ENCODE measurements around the gene RAB3B. TPM values are rescaled to one million over a fixed set of nuclear protein-coding genes. Genes with fewer than 3 reads are reported as not detected.
"Not testable (repeated sequence)": the region's sequence is repeated elsewhere in the genome, so short reads cannot be mapped to it uniquely, and the experiment has no call there.

The RAB3B gene
- total RNA-seq, 1 donor from 2014 or later, result 2.4 TPM

- Mint-ChIP-seq H3K4me3 (peak overlapping the region; percentile 92), H3K4me1 (peaks cover 35% of the 10 kb centered on the region), H3K36me3 (ENCODE audit: low read depth) (peaks cover 3% of the 10 kb centered on the region), H3K27me3 (ENCODE audit: low read depth) (no peaks in the 10 kb centered on the region), H3K27ac (ENCODE audit: unreplicated experiment) (peak overlapping the region; percentile 94), H3K9me3 (no peaks in the 10 kb centered on the region)
- peak; percentile 8 for DNase-seq (ENCODE audit: low read depth, low spot score)
- no peak for TF ChIP-seq CTCF (conservative IDR thresholded peaks at IDR 0.05)
Measured at GRCh38 chr1:52032785-52033131, 42.3 kb upstream of the RAB3B start.

DNA sequence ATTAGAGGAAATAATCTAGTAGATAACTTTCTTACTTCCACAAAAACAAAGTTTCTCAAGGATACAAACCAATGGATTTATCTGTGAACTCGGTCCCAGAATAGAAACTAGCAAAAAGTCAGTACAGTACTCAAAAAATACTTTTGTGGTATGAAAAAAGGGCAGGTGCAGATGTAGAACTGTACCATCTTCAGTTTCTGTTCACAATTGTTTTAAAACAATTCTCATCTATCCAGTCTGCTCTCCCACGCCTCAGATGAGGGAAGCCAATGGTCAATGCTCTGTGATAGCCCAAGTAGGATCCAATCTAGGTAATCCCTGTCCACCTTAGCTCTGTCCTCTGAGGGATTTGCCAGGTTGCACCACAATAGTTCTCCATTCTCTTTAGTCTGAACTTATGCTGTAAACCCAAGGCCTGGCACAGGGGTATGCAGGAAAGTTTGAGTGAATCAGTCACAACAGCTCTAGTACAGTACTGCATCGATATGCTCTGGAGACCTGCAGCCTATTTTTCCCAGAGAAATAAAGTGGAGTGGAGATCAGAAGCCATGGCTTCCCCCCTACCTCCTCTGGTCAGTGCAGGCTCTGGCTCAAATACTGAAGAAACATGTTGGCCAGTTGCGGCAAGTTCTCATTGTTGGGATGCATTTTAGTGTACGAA lies 41.8 kb upstream of the RAB3B start:
- Mint-ChIP-seq H3K9me3 (no peaks in the 10 kb centered on the region), H3K36me3 (ENCODE audit: low read depth) (peaks cover 3% of the 10 kb centered on the region), H3K4me3 (peak overlapping the region; percentile 92), H3K4me1 (peaks cover 35% of the 10 kb centered on the region), H3K27me3 (ENCODE audit: low read depth) (no peaks in the 10 kb centered on the region), H3K27ac (ENCODE audit: unreplicated experiment) (peak overlapping the region; percentile 94)
- TF ChIP-seq CTCF (conservative IDR thresholded peaks at IDR 0.05), result no peak
- DNase-seq (ENCODE audit: low read depth, low spot score), result no peak

DNA sequence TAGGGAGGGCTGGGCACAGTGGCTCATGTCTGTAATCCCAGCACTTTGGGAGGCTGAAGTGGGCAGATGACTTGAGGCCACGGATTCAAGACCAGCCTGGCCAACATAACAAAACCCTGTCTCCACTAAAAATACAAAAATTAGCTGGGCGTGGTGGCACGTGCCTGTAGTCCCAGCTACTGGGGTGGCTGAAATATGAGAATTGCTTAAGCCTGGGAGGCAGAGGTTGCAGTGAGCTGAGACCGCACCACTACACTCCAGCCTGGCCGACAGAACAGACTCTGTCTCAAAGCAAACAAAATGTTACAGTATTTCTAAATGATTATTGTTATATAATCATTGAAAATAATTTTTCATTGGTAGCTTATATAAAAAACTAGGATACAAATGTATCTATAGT lies 38.3 kb upstream of the RAB3B start:
- H3K4me1 Mint-ChIP-seq, result peaks cover 30% of the 10 kb centered on the region
- not testable (repeated sequence) for H3K36me3 Mint-ChIP-seq (ENCODE audit: low read depth)

GRCh38 chr1:52028328-52028727 lies 37.8 kb upstream of the RAB3B start:
- no peak for TF ChIP-seq CTCF (conservative IDR thresholded peaks at IDR 0.05)
- no peak overlapping the region for H3K4me3 Mint-ChIP-seq

More for the DNA sequence above, 38.3 kb upstream of the RAB3B start:
- DNase-seq (ENCODE audit: low read depth, low spot score); H3K27me3 Mint-ChIP-seq (ENCODE audit: low read depth); H3K4me3 Mint-ChIP-seq; H3K27ac Mint-ChIP-seq (ENCODE audit: unreplicated experiment); H3K9me3 Mint-ChIP-seq: not testable (repeated sequence)

GRCh38 chr1:52026278-52026677 lies 35.8 kb upstream of the RAB3B start:
- TF ChIP-seq CTCF (conservative IDR thresholded peaks at IDR 0.05), result no peak
- Mint-ChIP-seq H3K27me3 (ENCODE audit: low read depth) (no peaks in the 10 kb centered on the region), H3K4me3 (no peak overlapping the region), H3K9me3 (no peaks in the 10 kb centered on the region), H3K27ac (ENCODE audit: unreplicated experiment) (no peak overlapping the region), H3K4me1 (peaks cover 10% of the 10 kb centered on the region), H3K36me3 (ENCODE audit: low read depth) (peaks cover 5% of the 10 kb centered on the region)
- no peak for DNase-seq (ENCODE audit: low read depth, low spot score)

More at GRCh38 chr1:52028328-52028727, 37.8 kb upstream of the RAB3B start:
- Mint-ChIP-seq H3K27ac (ENCODE audit: unreplicated experiment) (no peak overlapping the region), H3K4me1 (peaks cover 26% of the 10 kb centered on the region), H3K9me3 (no peaks in the 10 kb centered on the region), H3K27me3 (ENCODE audit: low read depth) (no peaks in the 10 kb centered on the region), H3K36me3 (ENCODE audit: low read depth) (peaks cover 8% of the 10 kb centered on the region)
- DNase-seq (ENCODE audit: low read depth, low spot score), result no peak

DNA sequence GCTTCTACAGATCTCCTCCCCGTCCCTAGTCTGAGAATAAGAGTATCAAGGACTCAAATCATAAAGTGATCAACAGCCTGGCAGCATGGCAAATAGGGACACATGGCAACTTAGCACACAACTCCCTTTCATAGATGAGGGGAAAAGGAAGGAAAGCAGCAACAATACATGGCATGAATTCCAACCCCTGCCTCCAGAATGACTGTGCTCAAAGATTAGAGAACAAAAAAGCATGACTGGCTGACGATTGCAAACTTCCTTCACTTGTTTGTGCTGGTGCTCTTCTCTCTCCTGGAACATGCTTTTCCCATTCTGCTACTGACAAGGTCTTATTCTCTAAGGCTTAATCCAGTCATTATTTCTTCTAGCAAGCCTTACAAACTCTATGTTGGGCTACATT lies 31.6 kb upstream of the RAB3B start:
- peaks cover 8% of the 10 kb centered on the region for H3K36me3 Mint-ChIP-seq (ENCODE audit: low read depth)
- DNase-seq (ENCODE audit: low read depth, low spot score), result no peak
- TF ChIP-seq CTCF (conservative IDR thresholded peaks at IDR 0.05), result no peak
- H3K27me3 Mint-ChIP-seq (ENCODE audit: low read depth), result no peaks in the 10 kb centered on the region
- H3K4me1 Mint-ChIP-seq, result no peaks in the 10 kb centered on the region
- no peak overlapping the region for H3K27ac Mint-ChIP-seq (ENCODE audit: unreplicated experiment)
- no peaks in the 10 kb centered on the region for H3K9me3 Mint-ChIP-seq
- H3K4me3 Mint-ChIP-seq, result no peak overlapping the region
